NCI-H526 treated with DMSO at 0.1 percent for 48 hours (cell line): ENCODE data around the gene RANBP17.

ENCODE experiments used
- DNase-seq: peaks from one replicate; lab custom pipeline; 2025; lab: John Stamatoyannopoulos, UW

Gene RANBP17

DNA sequence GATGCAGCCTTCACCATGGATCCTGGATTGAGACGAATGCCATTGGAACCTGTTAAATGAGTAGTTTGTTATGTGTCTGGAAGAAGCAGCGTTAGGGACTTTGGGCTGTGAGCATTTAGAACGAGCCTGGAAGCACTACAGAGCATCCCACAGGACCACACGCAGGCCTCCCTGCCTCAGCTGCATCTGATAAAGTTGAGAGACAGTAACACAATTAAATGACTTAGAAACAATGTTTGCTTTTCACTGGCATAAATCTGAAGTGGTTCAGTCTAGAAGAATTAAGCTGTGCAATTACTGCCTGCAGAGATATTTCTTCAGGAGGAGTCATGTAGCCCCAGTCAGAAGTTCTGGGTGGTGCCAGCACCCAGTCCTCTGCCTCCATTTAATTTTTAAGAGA is 437.4 kb downstream of the RANBP17 start:
- no peak for DNase-seq

DNA sequence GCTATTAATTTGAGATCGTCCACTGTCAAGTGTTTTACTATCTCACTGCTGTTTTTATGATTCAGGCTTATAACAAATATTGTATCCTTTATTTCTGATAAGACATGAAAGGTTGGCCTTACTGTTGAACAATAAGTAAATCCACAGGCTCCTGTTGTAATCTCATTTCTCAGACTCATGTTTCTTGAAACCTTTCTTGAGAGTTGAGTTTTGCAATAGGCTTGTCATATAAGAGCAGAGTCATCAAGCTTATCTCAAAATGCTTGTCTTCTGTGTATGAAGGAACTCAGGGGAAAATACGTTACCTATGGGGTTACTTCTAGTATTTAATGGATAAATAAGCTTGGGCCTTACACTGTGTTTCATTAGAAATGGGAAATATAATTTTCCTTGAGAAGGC is 438.0 kb downstream of the RANBP17 start:
- no peak for DNase-seq

- no peak for DNase-seq
Measured at GRCh38 chr5:171300358-171300757, 438.5 kb downstream of the RANBP17 start.

DNA sequence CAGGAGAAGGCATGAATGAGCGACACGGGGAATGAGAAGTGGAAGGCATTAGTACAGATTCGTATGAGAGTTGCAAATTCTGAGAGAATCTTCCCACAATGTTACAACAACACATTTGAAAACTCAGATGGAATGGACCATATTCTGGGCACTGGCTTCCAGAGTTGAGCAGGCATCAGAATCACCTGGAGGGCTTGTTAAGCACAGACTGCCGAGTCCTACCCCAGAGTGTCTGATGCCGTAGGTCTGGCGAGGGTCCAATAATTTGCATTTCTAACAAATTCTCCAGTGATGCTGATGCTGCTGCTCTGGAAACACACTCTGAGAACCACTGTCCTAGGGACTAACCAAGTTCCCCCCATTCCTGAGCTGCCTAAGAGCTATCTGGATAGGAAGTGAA is 444.3 kb downstream of the RANBP17 start:
- no peak for DNase-seq

DNA sequence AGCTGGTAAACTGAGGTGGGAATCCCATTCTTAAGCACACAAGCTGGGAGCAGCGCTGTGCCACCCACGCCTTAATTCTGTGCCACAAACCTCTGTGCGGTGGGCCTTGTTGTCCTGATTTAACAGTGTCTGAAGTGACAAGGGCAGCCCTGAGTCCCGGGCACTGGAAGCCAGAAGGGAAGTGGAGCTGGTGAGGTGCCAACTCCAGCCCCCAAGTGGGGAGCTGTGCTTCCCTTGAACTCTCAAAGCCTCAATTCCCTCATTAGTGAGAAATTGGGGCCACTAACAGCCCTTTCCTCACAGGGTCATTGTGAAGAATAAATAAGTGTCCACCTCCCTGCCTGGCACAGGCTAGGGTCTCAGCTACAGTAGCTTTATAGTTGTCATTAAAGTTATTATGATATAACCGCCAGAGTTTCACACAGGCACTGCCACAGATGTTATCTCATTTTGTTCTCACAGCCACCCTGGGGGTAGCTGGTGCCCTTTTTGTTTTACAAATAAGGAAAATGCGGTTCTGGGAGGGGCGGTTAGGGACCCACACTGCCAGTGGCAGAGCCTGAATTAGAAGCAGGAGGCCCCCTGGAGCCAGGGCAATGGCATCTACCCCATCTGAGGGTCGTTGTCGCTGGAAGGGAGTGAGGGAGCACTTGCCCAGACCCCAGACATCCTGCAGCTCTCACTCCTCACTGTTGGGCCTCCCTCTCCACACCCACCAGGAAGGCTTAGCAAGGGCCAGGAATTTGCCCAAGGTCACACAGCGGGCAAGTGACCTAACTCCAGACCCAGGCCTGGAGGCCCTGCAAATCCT is 445.2 kb downstream of the RANBP17 start:
- DNase-seq, result peak; percentile 6

GRCh38 chr5:171307789-171308452 is 446.1 kb downstream of the RANBP17 start:
- DNase-seq, result no peak

- DNase-seq, result peak; percentile 84
Measured at GRCh38 chr5:171308453-171309275, 446.8 kb downstream of the RANBP17 start, which contains the start of gene TLX3. TSS of gene TLX3 (plus strand) at chr5:171309248. CDS start at chr5:171309366, 118 bp downstream.

GRCh38 chr5:171309276-171310211 is 447.7 kb downstream of the RANBP17 start:
- no peak for DNase-seq

- DNase-seq, result no peak
Measured at GRCh38 chr5:171310212-171310818, 448.5 kb downstream of the RANBP17 start.

GRCh38 chr5:171310819-171311321 is 449.1 kb downstream of the RANBP17 start:
- no peak for DNase-seq

GRCh38 chr5:171311322-171312077 is 449.7 kb downstream of the RANBP17 start:
- peak; percentile 30 for DNase-seq

DNA sequence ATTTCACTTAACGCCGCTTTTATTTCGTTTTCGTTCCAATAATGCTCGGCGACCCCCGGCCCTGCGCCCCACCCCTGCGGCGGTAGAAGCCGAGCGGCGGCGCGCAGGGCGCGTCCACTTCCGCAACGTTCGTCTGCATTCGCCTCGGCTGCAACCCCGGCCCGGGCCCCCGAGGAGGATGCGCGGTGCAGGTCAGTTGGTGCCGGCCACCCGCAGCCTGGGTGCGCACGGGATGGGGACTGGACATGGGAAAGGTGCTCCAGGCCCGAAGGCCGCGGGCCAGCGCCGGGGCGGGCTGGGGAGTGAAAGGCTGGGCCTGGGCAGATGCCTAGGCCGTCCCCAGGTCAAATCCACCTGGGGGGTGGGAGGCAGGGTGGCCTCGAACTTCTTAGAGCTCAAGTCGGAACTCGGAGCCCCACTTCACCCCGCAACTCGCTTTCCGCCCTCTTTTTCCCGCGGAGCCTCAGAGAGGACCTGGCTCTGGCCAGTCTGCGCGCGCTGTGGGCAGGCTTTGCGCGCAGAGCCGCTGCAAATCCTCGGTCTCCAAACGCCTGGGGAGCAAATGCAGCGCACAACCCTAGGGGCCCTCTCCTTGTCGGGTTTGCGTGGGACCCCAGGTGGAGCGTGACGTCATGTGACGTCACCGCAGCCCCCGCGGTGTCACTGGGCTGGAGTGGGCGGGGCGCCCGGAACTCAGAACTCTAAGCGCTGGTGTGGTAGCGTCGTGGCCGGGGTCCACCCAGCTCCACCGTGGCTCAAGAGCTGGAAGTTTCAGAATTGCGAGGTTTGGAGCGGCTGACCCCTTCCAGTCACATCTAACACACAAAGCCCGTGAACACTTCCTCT is 450.5 kb downstream of the RANBP17 start:
- no peak for DNase-seq

GRCh38 chr5:171313481-171314206 is 451.8 kb downstream of the RANBP17 start:
- no peak for DNase-seq

GRCh38 chr5:171314728-171315385 is 453.0 kb downstream of the RANBP17 start:
- no peak for DNase-seq

GRCh38 chr5:171315386-171315891 is 453.6 kb downstream of the RANBP17 start:
- no peak for DNase-seq

DNA sequence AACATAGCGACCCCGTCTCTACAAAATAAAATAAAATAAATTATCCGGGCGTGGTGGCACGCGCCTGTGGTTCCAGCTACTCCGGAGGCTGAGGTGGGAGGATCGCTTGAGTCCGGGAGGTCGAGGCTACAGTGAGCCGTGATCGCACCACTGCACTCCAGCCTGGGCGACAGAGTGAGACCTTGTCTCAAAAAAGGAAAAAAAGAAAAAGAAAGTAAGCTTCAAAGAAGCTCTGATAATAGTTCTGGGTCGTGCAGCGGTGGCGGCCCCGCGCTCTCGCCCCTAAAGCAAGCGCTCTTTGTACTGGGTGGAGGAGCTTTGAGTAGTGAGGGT is 454.1 kb downstream of the RANBP17 start:
- DNase-seq, result no peak

GRCh38 chr5:171316258-171317121 is 454.7 kb downstream of the RANBP17 start:
- DNase-seq, result no peak
